GM19452 (cell line): ENCODE measurements around the gene TACR2.

Source experiments
- ATAC-seq: cut with Tn5 transposase; IDR thresholded peaks from one replicate; pipeline ENCODE4 v1.9.1; 2021; ENCODE audit not compliant: unreplicated experiment

The TACR2 gene

GRCh38 chr10:69376662-69377061 is 40.1 kb downstream of the TACR2 start:
- ATAC-seq, result no peak

- ATAC-seq, result no peak
Observed at GRCh38 chr10:69375307-69376151, 41.2 kb downstream of the TACR2 start.

- no peak for ATAC-seq
Observed at GRCh38 chr10:69374931-69375306, 41.8 kb downstream of the TACR2 start.

GRCh38 chr10:69374242-69374641 is 42.5 kb downstream of the TACR2 start:
- no peak for ATAC-seq

GRCh38 chr10:69372126-69372980 is 44.4 kb downstream of the TACR2 start:
- ATAC-seq, result no peak

- no peak for ATAC-seq
Observed at GRCh38 chr10:69367469-69367868, 49.2 kb downstream of the TACR2 start.

GRCh38 chr10:69366738-69367137 is 50.0 kb downstream of the TACR2 start:
- no peak for ATAC-seq

GRCh38 chr10:69364232-69364940 is 52.3 kb downstream of the TACR2 start:
- no peak for ATAC-seq

- ATAC-seq, result no peak
Observed at GRCh38 chr10:69363666-69364065, 53.1 kb downstream of the TACR2 start.

- ATAC-seq, result no peak
Observed at GRCh38 chr10:69362471-69362954, 54.2 kb downstream of the TACR2 start.

GRCh38 chr10:69361303-69361614 is 55.5 kb downstream of the TACR2 start:
- ATAC-seq, result no peak

- ATAC-seq, result no peak
Observed at GRCh38 chr10:69360485-69361302, 56.0 kb downstream of the TACR2 start.

GRCh38 chr10:69359594-69359993 is 57.1 kb downstream of the TACR2 start:
- no peak for ATAC-seq

GRCh38 chr10:69359148-69359547 is 57.6 kb downstream of the TACR2 start:
- ATAC-seq, result no peak

GRCh38 chr10:69358148-69358795 is 58.4 kb downstream of the TACR2 start:
- no peak for ATAC-seq

GRCh38 chr10:69356187-69356586 is 60.5 kb downstream of the TACR2 start:
- no peak for ATAC-seq

- ATAC-seq, result no peak
Observed at GRCh38 chr10:69353977-69354635, 62.6 kb downstream of the TACR2 start.
